Fibroblast of skin of abdomen (primary cell): ENCODE results near the gene FRMPD4.

Experiments used
- DNase-seq: peaks from one replicate; pipeline ENCODE4 v3.0.0-alpha.2; 2013

FRMPD4 gene

DNA sequence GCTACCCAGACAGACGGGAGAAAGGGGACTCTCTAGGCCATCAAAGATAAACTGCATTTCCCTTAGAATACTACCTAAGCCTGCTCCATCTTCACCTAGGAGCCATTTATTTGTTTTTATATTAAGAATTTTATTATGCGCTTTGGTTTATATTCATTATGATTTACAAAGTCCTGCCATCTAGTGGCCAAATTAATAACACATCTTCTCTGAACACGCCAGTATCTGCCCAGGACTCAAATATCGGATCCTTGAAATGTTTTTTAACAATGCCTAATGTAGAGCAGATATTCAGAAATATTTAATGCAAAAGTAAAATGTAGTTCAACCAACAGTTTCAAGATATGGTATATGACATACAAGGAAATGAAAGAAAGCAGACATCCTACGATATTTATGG lies 632.2 kb downstream of the FRMPD4 start:
- peak; percentile 3 for DNase-seq

- DNase-seq, result peak; percentile 20
Measured at GRCh38 chrX:12771445-12772069, 633.3 kb downstream of the FRMPD4 start.
